Mesenchymal stem cell (in vitro differentiated cells and primary cell): ENCODE results near the gene SLC7A11.
A peak's percentile ranks its signal among the peaks of the same experiment; 100 is the strongest.

Experiments used
- DNase-seq: peaks from one replicate; pipeline ENCODE4 v3.0.0-alpha.2; 2013
- H2AFZ ChIP-seq: one replicate; pipeline ENCODE4 v1.6.1; 2013; ENCODE audit warnings: low read depth, mild to moderate bottlenecking, control low read depth, inconsistent platforms, low read length, moderate library complexity
- H2AK5ac ChIP-seq: 2 replicates; pipeline ENCODE4 v1.6.1; 2013; ENCODE audit warnings: low read length, moderate library complexity, mild to moderate bottlenecking, inconsistent platforms; ENCODE audit not compliant: severe bottlenecking
- H2BK120ac ChIP-seq: one replicate; pipeline ENCODE4 v1.6.1; 2013; ENCODE audit warnings: low read depth, mild to moderate bottlenecking, inconsistent platforms, low read length, moderate library complexity
- H2BK12ac ChIP-seq, 2 experiments: one replicate each; pipeline ENCODE4 v1.6.1; 2013; ENCODE audit warnings: inconsistent platforms in 2 of 2, low read length in 2 of 2, mild to moderate bottlenecking in 2 of 2, moderate library complexity in 2 of 2, control low read depth in 1 of 2
- H2BK15ac ChIP-seq: one replicate; pipeline ENCODE4 v1.6.1; 2013; ENCODE audit warnings: mild to moderate bottlenecking, low read depth, inconsistent platforms; ENCODE audit not compliant: poor library complexity, severe bottlenecking
- H2BK5ac ChIP-seq: 2 replicates; pipeline ENCODE4 v1.6.1; 2013; ENCODE audit warnings: low read depth, mild to moderate bottlenecking, low read length, control low read depth, inconsistent platforms; ENCODE audit not compliant: poor library complexity, severe bottlenecking
- H3K14ac ChIP-seq, 2 experiments: one replicate each; pipeline ENCODE4 v1.6.1; 2013; ENCODE audit warnings: inconsistent platforms in 2 of 2, low read length in 2 of 2, control low read depth in 1 of 2, mild to moderate bottlenecking in 1 of 2, moderate library complexity in 1 of 2
- H3K18ac ChIP-seq, 2 experiments: one replicate each; pipeline ENCODE4 v1.6.1; 2013; ENCODE audit warnings: inconsistent platforms in 2 of 2, low read length in 2 of 2, control low read depth in 1 of 2, low read depth in 1 of 2, mild to moderate bottlenecking in 1 of 2
- H3K23ac ChIP-seq, 2 experiments: one replicate each; pipeline ENCODE4 v1.6.1; 2013; ENCODE audit warnings: inconsistent platforms in 2 of 2, low read length in 2 of 2, mild to moderate bottlenecking in 2 of 2, moderate library complexity in 2 of 2, control low read depth in 1 of 2
- H3K27ac ChIP-seq: 2 replicates; pipeline ENCODE4 v1.5.1; 2013; ENCODE audit warnings: mild to moderate bottlenecking, moderate library complexity, low read length, control low read depth, inconsistent platforms; ENCODE audit not compliant: poor library complexity, severe bottlenecking
- H3K27me3 ChIP-seq, 2 experiments: 2 replicates each; pipeline versions ENCODE4 v1.6.1 to v1.7.0; 2013; ENCODE audit warnings: low read length in 2 of 2, mild to moderate bottlenecking in 2 of 2, moderate library complexity in 2 of 2, control low read depth in 1 of 2, inconsistent platforms in 1 of 2; ENCODE audit not compliant: control insufficient read depth in 1 of 2, insufficient read depth in 1 of 2
- H3K36me3 ChIP-seq, 2 experiments: 2 replicates each; pipeline versions ENCODE4 v1.6.1 to v1.7.0; 2013; ENCODE audit warnings: low read length in 2 of 2, control low read depth in 1 of 2, inconsistent platforms in 1 of 2, low read depth in 1 of 2, mild to moderate bottlenecking in 1 of 2; ENCODE audit not compliant: insufficient read depth in 2 of 2, control insufficient read depth in 1 of 2
- H3K4ac ChIP-seq, 2 experiments: one replicate each; pipeline ENCODE4 v1.6.1; 2013; ENCODE audit warnings: inconsistent platforms in 2 of 2, low read length in 2 of 2, mild to moderate bottlenecking in 2 of 2, moderate library complexity in 2 of 2, control low read depth in 1 of 2, low read depth in 1 of 2
- H3K4me1 ChIP-seq: 2 replicates; pipeline ENCODE4 v1.6.1; 2013; ENCODE audit warnings: low read depth, low read length, control low read depth; ENCODE audit not compliant: control insufficient read depth, insufficient read depth
- H3K4me2 ChIP-seq: 2 replicates; pipeline ENCODE4 v1.6.1; 2013; ENCODE audit warnings: low read length, mild to moderate bottlenecking, inconsistent platforms; ENCODE audit not compliant: poor library complexity, severe bottlenecking
- H3K4me3 ChIP-seq, 2 experiments: 2 replicates each; pipeline versions ENCODE4 v1.5.1 to v1.7.0; 2013; ENCODE audit warnings: low read length in 2 of 2, mild to moderate bottlenecking in 2 of 2, control low read depth in 1 of 2, low read depth in 1 of 2; ENCODE audit not compliant: insufficient read depth in 1 of 2
- H3K79me1 ChIP-seq: replicated peaks from 2 replicates; pipeline ENCODE4 v1.6.1; 2013; ENCODE audit warnings: mild to moderate bottlenecking, control low read depth, low read length, inconsistent platforms; ENCODE audit not compliant: poor library complexity, severe bottlenecking
- H3K9ac ChIP-seq: 2 replicates; pipeline ENCODE4 v1.7.0; 2013; ENCODE audit warnings: mild to moderate bottlenecking, low read length, moderate library complexity
- H3K9me3 ChIP-seq: 2 replicates; pipeline ENCODE4 v1.7.0; 2013; ENCODE audit warnings: mild to moderate bottlenecking, low read length; ENCODE audit not compliant: control insufficient read depth
- H4K8ac ChIP-seq: one replicate; pipeline ENCODE4 v1.6.1; 2013; ENCODE audit warnings: inconsistent platforms, mild to moderate bottlenecking, low read length, moderate library complexity
- H4K91ac ChIP-seq: one replicate; pipeline ENCODE4 v1.6.1; 2013; ENCODE audit warnings: mild to moderate bottlenecking, low read length, inconsistent platforms
- WGBS: methylation state at CpG from one replicate; pipeline ENCODE4 v1.1.7; 2013; ENCODE audit warnings: mixed read lengths; 5-methylcytosine and 5-hydroxymethylcytosine counted together

The SLC7A11 gene

GRCh38 chr4:138262030-138262429, 19.9 kb upstream of the SLC7A11 start:
- Histone ChIP-seq H4K8ac (no peak overlapping the region), H3K18ac (no peak overlapping the region), H2AK5ac (no peak overlapping the region), H3K4me3 (no peak overlapping the region), H2BK5ac (no peak overlapping the region), H2BK120ac (no peak overlapping the region), H3K9me3 (no peaks in the 10 kb centered on the region), H3K27ac (no peak overlapping the region), H3K4ac (no peak overlapping the region), H2BK12ac (no peak overlapping the region), H3K14ac (no peak overlapping the region), H2AFZ (no peak overlapping the region), H4K91ac (no peak overlapping the region), H3K79me1 (no peaks in the 10 kb centered on the region), H3K4me1 (no peaks in the 10 kb centered on the region), H3K9ac (no peak overlapping the region), H3K27me3 (no peaks in the 10 kb centered on the region), H3K4me2 (no peak overlapping the region), H3K23ac (no peak overlapping the region), H3K36me3 (no peaks in the 10 kb centered on the region), H2BK15ac (no peak overlapping the region)
- DNase-seq: no peak
- WGBS: 97% methylated on average over 3 of the region's 4 CpGs

- Histone ChIP-seq H3K79me1 (no peaks in the 10 kb centered on the region), H3K4me3 (no peak overlapping the region), H2BK15ac (no peak overlapping the region), H4K8ac (no peak overlapping the region), H2AFZ (no peak overlapping the region), H3K4me1 (no peaks in the 10 kb centered on the region), H3K4me2 (no peak overlapping the region), H3K14ac (no peak overlapping the region), H4K91ac (no peak overlapping the region), H3K4ac (no peak overlapping the region), H3K27me3 (no peaks in the 10 kb centered on the region), H2BK120ac (no peak overlapping the region), H3K23ac (no peak overlapping the region), H3K9ac (no peak overlapping the region), H2AK5ac (no peak overlapping the region), H2BK5ac (no peak overlapping the region), H3K18ac (no peak overlapping the region), H3K36me3 (no peaks in the 10 kb centered on the region), H2BK12ac (no peak overlapping the region), H3K27ac (no peak overlapping the region), H3K9me3 (no peaks in the 10 kb centered on the region)
- peak; percentile 46 for DNase-seq
- WGBS: 0% methylated on average over 1 of the region's 2 CpGs
Observed at GRCh38 chr4:138259824-138260223, 17.7 kb upstream of the SLC7A11 start.

DNA sequence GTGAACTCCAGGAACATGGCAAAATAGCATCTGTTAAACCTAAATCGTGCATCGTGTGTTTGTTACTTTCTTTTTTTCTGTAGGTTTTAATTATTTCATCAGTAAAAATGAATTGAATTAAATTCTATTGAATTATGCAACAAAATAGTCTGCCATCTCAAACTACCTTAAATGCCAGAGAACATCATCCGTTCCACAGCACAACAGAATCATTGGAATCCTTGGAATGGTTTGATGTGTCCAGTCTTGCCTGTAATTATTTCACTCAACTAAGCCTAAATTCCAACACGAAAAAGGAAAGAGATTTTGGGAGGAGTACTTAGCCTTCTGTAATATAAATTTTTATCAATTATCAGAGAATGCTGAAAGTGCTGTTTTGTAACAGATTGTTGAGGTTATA, 17.1 kb upstream of the SLC7A11 start:
- Histone ChIP-seq H3K27me3 (no peaks in the 10 kb centered on the region), H3K4me2 (no peak overlapping the region), H4K8ac (no peak overlapping the region), H3K18ac (no peak overlapping the region), H2BK12ac (no peak overlapping the region), H2BK15ac (no peak overlapping the region), H4K91ac (no peak overlapping the region), H2AK5ac (no peak overlapping the region), H3K79me1 (no peaks in the 10 kb centered on the region), H3K9ac (no peak overlapping the region), H3K36me3 (no peaks in the 10 kb centered on the region), H3K27ac (no peak overlapping the region), H3K23ac (no peak overlapping the region), H3K4me3 (no peak overlapping the region), H2AFZ (no peak overlapping the region), H3K4ac (no peak overlapping the region), H3K9me3 (no peaks in the 10 kb centered on the region), H3K4me1 (no peaks in the 10 kb centered on the region), H2BK5ac (no peak overlapping the region), H2BK120ac (no peak overlapping the region), H3K14ac (no peak overlapping the region)
- 73% methylated on average over 3 of the region's 4 CpGs for WGBS
- DNase-seq: no peak

DNA sequence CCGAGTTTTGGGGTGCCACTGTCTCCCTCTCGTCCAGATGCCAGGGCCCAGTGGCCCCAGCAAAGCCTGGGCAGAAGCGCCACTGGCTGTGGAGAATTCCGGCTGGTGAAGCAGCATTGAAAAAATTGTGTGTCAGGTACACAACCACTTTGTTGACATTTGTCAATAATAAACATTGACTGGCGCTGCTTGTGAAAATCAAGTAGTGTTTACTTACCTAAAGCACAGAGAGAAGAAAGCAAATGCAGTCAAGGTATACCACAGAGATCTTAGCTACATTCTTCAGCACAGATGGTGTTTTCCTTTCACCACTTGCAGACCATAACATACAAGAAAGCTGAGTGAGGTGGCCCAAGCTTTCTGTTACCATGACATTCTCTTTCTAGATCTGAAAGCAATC, 14.5 kb upstream of the SLC7A11 start:
- no peak for DNase-seq
- H2BK120ac ChIP-seq: no peak overlapping the region
- no peaks in the 10 kb centered on the region for H3K79me1 ChIP-seq
- no peaks in the 10 kb centered on the region for H3K36me3 ChIP-seq
- H3K4me3 ChIP-seq: no peak overlapping the region
- H4K91ac ChIP-seq: no peak overlapping the region
- H3K4ac ChIP-seq: no peak overlapping the region
- no peak overlapping the region for H4K8ac ChIP-seq
- H3K9ac ChIP-seq: no peak overlapping the region
- H3K27me3 ChIP-seq: no peaks in the 10 kb centered on the region
- no peak overlapping the region for H3K27ac ChIP-seq
- H2AFZ ChIP-seq: no peak overlapping the region
- peak overlapping the region in 1 of 2 experiments; percentile 2 for H3K18ac ChIP-seq
- no peaks in the 10 kb centered on the region for H3K9me3 ChIP-seq
- 89% methylated on average over 5 of the region's 5 CpGs for WGBS
- H2BK12ac ChIP-seq: peak overlapping the region in 1 of 2 experiments; percentile 23
- H2BK5ac ChIP-seq: no peak overlapping the region
- no peak overlapping the region for H3K14ac ChIP-seq
- H3K4me2 ChIP-seq: no peak overlapping the region
- no peak overlapping the region for H3K23ac ChIP-seq
- H2AK5ac ChIP-seq: no peak overlapping the region
- no peak overlapping the region for H2BK15ac ChIP-seq
- no peaks in the 10 kb centered on the region for H3K4me1 ChIP-seq
